Measurements from ENCODE around the gene TNPO3.

Gene TNPO3

DNA sequence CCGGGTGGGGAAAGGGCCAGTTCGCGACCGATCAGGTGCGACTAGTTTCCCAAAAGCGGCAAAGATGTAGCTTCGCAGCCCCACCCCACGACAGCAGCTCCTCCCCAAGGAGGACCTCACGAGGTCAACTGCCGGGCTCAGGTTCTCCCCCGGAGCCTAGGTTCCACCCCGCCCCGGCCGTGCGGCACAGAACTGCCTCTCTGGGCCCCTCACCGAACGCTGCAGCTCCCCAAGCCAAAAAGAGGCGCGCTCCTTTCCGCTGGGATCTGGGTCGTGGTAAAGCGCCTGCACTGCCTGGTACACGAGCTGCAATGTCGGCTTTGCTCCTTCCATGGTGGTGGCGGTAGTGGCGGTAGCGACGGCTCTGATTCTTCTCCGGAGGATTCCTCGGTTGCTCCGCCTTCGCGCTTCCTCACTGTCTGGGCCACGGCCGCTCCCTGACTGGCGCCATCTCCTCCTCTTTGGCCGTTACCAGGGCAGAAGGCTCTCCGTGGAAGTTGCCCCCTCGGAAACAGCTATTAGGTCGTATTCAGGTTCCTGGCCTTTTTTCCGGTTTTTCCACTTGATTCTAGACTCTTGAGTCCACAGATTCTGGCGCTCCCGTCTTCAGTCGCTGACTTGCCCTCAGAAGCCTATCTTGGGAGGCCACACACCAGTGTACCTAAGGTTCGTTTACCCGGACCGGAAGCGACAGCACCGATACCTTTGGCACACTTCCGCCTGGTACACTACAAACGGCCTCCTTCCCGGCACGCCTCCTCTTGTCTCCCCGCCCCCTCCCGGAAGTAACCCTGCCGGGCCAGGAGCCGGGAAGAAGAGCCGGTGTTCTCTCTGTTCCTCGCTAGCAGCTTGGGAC, at the start of gene TNPO3:
Gene TNPO3 (minus strand): TSS at position 674 of the 856 bp plus-strand sequence. CDS start 341 bp downstream, at position 333.
- DNase-seq = peak; percentile 92 to 94

GRCh38 chr7:129103561-129104324, 48.8 kb upstream of the TNPO3 start:
- DNase-seq = no peak

DNA sequence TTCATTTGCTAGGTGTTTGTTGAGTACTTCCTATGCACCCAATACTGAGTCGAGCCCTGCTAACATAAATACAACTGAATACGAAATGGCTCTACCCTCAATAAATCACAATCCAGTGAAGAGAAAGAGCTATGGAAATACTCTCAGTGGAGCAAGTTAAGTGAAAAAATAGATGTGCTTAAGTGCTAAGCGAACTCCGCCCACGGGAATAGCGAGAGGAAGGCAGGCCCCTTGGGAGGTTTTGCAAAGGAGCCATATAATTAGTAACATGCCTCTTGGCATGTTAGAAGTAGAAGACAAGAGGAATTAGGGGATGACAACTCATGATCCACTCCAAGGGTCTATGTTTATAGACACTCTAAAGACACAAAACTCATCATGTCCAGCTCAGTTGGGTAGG, 46.8 kb upstream of the TNPO3 start:
- no peak for DNase-seq

- no peak for DNase-seq
Measured at GRCh38 chr7:129100827-129101166, 45.9 kb upstream of the TNPO3 start.

DNA sequence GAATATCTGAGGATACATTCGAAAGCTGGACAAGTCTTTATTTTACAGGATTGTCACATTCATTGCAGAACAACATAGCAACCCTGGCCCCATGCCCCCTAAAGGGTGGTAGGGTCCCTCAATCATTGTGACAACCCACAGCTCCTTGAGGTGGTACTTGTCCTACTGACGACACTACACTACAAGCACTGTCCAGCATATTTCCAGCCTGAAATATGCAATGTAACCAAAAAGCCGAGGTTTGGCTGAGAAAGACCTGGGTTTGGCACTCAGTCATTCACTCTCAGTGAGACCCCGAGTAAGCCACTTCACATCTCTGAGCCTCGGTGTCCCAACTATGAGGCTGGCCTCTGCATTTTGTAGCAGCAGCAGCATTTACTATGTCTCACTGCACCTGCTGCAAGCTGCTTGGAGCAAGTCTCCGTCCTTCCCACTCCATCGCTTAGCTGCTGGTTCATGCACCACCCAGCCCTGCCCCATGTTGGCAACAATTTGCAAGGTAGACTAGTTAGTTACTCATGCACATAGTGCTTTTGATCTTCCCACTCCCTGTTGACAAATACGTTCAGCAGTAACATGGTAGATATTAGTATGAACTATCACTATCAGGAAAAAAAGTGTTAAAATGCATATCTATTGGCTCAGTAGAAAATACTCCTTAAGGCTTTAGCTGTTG, 43.6 kb upstream of the TNPO3 start:
- no peak for DNase-seq

- no peak for DNase-seq
Measured at GRCh38 chr7:129095258-129095657, 40.3 kb upstream of the TNPO3 start.

GRCh38 chr7:129094501-129094900, 39.6 kb upstream of the TNPO3 start:
- DNase-seq = no peak

- no peak for DNase-seq
Measured at GRCh38 chr7:129093867-129094456, 39.1 kb upstream of the TNPO3 start.

DNA sequence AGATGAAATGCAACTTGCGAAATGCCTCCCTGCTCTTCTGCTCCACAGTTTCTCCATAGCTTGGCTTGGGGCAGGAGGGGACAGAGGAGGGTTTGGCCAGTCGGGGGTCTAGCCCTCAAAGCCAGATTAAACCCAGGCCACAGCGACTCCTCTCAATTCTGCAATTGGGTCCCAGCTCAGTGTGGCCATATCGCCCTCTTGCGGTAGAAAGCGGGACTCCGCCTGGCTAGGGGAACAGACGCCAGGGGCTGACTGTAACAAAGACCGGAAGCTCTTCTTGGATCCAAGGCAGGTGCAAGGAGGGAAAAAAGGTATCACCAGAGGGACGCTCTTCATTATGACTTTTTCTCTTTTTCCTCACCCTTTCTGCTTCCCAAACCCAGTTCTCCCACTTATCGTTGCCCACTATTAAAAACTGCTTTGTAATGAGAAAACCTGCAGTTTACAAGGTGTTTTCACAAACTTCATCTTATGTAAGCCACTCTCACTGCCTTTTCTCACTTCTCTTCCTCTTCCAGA, 36.6 kb upstream of the TNPO3 start:
- peak; percentile 66 to 69 for DNase-seq

DNA sequence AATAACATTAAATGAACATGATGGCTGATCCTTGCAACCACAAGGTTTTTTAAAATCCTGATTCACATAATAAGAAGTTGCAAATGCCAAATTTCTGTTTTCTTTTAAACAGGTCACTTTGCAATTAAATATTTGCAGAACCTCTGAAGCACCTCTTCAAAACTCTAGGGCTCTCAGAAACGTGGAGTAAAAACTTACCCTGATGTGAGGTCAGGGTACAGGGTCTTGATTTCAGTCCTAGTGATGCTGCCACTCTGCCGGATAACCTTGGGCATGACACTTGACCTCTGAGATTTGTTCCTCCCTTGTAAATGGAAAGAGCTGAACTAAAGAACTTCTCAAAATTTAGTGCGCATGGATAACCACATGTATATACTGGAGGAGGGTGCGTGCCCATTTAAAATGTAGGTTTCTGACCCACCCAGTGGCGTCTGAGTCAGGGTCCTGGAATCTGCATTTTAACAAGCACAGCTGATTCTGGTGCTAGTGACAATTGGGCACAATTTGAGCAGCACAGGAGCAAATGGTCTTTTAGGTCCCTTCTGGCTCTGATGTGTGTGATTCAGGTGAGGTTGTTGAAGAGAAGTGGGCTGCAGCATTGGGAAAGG, 35.5 kb upstream of the TNPO3 start:
- DNase-seq = no peak

DNA sequence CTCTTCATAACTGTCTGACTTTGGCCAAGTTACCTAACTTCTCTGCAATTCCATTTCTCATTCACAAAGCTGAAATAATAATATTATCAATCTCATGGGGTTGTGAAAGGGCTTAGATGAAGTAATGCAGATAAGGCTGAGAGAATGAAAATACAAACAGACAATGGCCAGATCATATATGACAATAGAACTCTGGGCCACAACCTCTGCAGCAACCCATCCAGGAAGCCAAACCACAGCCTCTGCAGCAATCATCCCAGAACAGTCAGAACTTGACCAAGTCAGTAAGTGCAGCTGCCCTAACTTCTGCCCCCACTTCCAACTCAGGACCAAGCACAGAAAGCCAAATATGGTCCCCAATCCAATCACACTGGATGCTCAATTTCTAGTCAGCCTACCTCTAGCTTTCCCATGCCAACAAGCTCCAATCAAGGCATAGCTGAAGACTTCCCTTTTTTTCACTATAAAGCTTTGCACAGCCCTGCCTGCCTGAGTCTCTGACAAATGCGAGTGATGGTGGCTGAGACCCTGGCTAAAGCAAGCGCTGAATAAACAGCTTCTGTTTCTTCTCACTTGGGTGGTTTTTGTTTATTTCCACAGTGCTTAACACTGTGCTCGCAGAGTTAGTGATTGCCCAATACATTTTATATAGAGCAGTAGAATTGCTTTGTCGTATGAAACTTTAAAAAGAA, 34.8 kb upstream of the TNPO3 start:
- DNase-seq = peak; percentile 62 to 77

GRCh38 chr7:129084801-129085551, 30.1 kb upstream of the TNPO3 start:
- DNase-seq = no peak

DNA sequence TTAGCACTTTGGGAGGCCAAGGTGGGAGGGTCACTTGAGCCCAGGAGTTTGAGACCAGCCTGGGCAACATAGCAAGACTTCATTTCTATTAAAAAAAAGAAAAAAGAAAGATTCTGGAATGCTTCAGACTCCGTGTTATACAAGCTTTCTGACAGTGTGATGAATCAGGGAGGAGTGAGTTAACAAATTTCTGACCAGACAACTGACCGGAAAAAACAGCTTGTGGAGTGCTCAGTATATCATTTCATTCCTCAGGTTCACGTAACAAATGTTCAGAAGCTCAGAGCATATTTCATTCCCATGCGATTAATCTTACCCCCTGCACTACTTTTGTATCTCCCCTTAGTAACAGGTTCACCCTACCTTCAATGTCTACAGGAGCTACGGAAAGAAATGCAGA, 28.6 kb upstream of the TNPO3 start:
- DNase-seq = no peak

GRCh38 chr7:129078455-129078854, 23.5 kb upstream of the TNPO3 start:
- DNase-seq = no peak

DNA sequence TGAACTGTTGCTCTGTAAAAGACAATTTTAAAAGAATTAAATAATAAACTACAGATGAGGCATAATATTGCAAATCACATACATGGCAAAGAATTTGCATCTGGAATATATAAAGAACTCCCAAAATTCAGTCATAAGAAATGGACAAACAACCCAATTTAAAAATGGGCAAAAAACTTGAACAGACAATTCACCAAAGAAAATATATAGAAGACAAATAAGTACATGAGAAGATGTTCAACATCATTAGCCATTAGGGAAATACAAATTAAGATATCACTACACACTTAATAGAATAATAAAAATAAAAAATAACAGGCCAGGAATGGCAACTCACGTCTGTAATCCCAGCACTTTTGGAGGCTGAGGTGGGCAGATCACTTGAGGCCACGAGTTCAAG, 22.0 kb upstream of the TNPO3 start:
- no peak for DNase-seq

DNA sequence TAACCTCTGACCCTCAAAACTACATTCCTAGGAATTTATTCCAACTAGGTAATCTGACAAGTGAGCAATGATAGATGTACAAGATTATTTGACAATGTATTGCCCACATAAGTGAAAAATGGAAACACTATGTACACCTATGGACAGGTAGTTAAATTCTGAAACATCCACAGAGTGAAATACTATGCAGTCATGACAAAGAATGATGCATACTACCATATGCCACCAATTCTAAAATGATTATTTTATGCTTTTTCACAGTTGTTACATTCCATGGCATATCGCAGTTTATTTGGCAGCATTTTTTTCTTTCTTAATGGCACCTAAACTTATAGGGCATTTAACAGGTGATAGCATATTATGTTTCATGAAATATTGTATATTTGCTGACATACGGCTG, 20.1 kb upstream of the TNPO3 start:
- DNase-seq = no peak

GRCh38 chr7:129074361-129074871, 19.5 kb upstream of the TNPO3 start:
- no peak for DNase-seq

- DNase-seq = no peak
Measured at GRCh38 chr7:129073738-129074137, 18.8 kb upstream of the TNPO3 start.

DNA sequence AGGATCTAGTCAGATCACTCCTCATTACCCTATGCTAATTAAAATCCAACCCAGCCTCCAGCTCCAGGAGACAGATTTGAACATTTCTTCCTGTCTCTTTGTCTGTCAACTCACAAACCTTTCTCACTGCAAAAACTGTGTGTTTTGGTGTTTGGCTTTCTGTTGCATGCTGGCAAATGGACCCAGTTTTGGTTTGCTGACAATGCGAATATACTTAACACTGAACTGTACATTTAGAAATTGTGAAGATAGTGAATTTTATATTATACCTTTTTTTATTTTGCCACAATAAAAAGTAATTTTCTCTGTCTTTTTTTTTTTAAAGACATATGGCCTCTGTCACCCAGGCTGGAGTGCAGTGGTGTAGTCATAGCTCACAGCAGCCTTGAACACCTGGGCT, 18.3 kb upstream of the TNPO3 start:
- no peak for DNase-seq

- peak; percentile 79 to 88 for DNase-seq
Measured at GRCh38 chr7:129072479-129073011, 17.6 kb upstream of the TNPO3 start.

DNA sequence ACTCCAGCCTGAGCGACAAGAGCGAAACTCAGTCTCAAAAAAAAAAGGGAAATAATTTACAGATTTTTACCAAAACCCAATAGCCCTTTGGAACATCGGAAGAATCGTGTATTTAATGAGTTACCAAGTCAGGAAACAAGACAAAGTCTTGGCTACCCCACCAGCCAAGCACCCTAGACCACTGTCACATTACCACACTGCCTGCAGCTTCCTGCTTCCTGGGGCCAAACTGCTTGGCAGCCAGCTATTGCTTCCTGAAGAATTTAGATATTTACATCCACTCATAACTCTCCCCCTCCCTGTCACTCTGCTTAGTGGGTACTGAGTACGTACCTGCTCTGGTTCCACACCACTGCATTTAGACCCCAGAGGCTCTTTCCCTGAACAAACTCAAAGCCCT, 14.1 kb upstream of the TNPO3 start:
- DNase-seq = peak; percentile 81 to 86
